ENCODE data around the gene TOX3. TPM values are rescaled to one million over a fixed set of nuclear protein-coding genes. Genes with fewer than 3 reads are reported as not detected.

The TOX3 gene
- total and polyA plus RNA-seq, 2 experiments from 2014 or later: 9.8 to 15.6 TPM

DNA sequence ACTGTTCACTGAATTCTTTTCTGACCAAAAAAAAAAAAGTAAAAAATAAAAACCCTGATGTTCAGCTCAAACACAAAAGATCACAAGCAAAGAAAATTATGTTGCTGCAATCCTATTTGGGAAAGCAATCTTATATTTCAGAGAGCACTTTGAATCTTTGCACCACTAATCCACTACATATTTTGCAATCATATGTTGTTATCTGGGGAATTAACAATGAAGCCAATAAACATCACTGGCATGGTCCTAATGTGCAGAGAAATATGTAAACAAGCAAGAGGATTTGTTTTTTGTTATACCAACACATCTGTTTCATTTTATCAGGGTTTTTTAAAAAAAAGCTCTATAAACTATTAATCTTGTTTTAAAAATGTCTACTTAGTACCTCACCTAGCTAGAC is 84.1 kb downstream of the TOX3 start (continued):
- TF ChIP-seq, protein P1, sequence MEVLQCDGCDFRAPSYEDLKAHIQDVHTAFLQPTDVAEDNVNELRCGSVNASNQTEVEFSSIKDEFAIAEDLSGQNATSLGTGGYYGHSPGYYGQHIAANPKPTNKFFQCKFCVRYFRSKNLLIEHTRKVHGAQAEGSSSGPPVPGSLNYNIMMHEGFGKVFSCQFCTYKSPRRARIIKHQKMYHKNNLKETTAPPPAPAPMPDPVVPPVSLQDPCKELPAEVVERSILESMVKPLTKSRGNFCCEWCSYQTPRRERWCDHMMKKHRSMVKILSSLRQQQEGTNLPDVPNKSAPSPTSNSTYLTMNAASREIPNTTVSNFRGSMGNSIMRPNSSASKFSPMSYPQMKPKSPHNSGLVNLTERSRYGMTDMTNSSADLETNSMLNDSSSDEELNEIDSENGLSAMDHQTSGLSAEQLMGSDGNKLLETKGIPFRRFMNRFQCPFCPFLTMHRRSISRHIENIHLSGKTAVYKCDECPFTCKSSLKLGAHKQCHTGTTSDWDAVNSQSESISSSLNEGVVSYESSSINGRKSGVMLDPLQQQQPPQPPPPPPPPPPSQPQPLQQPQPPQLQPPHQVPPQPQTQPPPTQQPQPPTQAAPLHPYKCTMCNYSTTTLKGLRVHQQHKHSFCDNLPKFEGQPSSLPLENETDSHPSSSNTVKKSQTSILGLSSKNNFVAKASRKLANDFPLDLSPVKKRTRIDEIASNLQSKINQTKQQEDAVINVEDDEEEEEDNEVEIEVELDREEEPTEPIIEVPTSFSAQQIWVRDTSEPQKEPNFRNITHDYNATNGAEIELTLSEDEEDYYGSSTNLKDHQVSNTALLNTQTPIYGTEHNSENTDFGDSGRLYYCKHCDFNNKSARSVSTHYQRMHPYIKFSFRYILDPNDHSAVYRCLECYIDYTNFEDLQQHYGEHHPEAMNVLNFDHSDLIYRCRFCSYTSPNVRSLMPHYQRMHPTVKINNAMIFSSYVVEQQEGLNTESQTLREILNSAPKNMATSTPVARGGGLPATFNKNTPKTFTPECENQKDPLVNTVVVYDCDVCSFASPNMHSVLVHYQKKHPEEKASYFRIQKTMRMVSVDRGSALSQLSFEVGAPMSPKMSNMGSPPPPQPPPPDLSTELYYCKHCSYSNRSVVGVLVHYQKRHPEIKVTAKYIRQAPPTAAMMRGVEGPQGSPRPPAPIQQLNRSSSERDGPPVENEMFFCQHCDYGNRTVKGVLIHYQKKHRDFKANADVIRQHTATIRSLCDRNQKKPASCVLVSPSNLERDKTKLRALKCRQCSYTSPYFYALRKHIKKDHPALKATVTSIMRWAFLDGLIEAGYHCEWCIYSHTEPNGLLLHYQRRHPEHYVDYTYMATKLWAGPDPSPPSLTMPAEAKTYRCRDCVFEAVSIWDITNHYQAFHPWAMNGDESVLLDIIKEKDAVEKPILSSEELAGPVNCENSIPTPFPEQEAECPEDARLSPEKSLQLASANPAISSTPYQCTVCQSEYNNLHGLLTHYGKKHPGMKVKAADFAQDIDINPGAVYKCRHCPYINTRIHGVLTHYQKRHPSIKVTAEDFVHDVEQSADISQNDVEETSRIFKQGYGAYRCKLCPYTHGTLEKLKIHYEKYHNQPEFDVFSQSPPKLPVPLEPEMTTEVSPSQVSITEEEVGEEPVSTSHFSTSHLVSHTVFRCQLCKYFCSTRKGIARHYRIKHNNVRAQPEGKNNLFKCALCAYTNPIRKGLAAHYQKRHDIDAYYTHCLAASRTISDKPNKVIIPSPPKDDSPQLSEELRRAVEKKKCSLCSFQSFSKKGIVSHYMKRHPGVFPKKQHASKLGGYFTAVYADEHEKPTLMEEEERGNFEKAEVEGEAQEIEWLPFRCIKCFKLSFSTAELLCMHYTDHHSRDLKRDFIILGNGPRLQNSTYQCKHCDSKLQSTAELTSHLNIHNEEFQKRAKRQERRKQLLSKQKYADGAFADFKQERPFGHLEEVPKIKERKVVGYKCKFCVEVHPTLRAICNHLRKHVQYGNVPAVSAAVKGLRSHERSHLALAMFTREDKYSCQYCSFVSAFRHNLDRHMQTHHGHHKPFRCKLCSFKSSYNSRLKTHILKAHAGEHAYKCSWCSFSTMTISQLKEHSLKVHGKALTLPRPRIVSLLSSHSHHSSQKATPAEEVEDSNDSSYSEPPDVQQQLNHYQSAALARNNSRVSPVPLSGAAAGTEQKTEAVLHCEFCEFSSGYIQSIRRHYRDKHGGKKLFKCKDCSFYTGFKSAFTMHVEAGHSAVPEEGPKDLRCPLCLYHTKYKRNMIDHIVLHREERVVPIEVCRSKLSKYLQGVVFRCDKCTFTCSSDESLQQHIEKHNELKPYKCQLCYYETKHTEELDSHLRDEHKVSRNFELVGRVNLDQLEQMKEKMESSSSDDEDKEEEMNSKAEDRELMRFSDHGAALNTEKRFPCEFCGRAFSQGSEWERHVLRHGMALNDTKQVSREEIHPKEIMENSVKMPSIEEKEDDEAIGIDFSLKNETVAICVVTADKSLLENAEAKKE (CRISPR knock-in tag; IDR thresholded peaks at IDR 0.05): no peak
- TF ChIP-seq POLR2AphosphoS5 (IDR thresholded peaks at IDR 0.05; ENCODE audit: low read depth) (no peak), CREB1 (CRISPR knock-in tag; IDR thresholded peaks at IDR 0.05; ENCODE audit: low read depth) (no peak)

DNA sequence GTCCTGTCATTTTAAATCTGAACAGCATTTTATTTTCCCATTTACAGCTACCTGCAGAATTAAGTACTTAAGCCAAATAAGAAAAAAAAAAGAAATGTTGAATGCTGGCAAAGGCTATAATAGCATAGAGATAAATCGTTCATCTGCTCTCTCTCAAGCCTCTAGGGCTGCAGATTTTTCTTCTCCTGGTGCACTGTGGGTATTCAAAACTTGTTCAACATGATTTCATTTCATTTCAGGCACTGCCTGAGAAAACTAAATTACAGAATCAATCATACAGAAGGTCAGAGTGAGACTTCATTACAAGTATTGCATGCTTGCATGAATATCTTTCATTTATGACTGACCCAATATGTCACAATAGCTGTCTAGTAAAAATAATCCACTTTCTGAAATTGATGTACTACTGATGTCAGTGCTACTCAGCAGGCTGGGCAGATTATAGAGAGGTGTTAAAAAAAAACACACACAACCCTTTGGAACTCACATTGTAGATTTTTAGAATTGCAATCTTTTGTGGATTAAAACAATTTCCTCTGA is 86.2 kb downstream of the TOX3 start:
- Histone ChIP-seq H2AFZ (no peak overlapping the region), H3K79me2 (replicated peaks; ENCODE audit: insufficient read depth) (0 out of 2 replicates have a peak, but pooled peaks cover 7% of the 10 kb centered on the region), H3K4me1 (ENCODE audit: insufficient read depth) (peaks cover 67% of the 10 kb centered on the region), H3K27ac (ENCODE audit: low read depth) (no peak overlapping the region), H3K9me2 (ENCODE audit: insufficient read depth) (no peaks in the 10 kb centered on the region), H3K27me3 (ENCODE audit: insufficient read depth) (no peaks in the 10 kb centered on the region), H4K20me1 (replicated peaks; ENCODE audit: insufficient read depth) (no peaks in the 10 kb centered on the region), H3K4me2 (peak overlapping the region; percentile 44), H3F3A (replicated peaks; ENCODE audit: low read depth) (no peaks in the 10 kb centered on the region), H3K36me3 (ENCODE audit: insufficient read depth) (no peaks in the 10 kb centered on the region), H3K4me3 (no peak overlapping the region)
- Mint-ChIP-seq H3K9me3 (no peaks in the 10 kb centered on the region), H3K27ac (no peak overlapping the region), H3K4me3 (no peak overlapping the region), H3K27me3 (ENCODE audit: insufficient read depth, low read depth, poor library complexity) (no peaks in the 10 kb centered on the region), H3K36me3 (ENCODE audit: low read depth) (peaks cover 12% of the 10 kb centered on the region), H3K4me1 (peaks cover 66% of the 10 kb centered on the region)
- ATAC-seq: no peak
- no peak for DNase-seq (ENCODE audit: low spot score)
- TF ChIP-seq ZNF114 (CRISPR knock-in tag; IDR thresholded peaks at IDR 0.05): no peak
- TF ChIP-seq, protein P2, sequence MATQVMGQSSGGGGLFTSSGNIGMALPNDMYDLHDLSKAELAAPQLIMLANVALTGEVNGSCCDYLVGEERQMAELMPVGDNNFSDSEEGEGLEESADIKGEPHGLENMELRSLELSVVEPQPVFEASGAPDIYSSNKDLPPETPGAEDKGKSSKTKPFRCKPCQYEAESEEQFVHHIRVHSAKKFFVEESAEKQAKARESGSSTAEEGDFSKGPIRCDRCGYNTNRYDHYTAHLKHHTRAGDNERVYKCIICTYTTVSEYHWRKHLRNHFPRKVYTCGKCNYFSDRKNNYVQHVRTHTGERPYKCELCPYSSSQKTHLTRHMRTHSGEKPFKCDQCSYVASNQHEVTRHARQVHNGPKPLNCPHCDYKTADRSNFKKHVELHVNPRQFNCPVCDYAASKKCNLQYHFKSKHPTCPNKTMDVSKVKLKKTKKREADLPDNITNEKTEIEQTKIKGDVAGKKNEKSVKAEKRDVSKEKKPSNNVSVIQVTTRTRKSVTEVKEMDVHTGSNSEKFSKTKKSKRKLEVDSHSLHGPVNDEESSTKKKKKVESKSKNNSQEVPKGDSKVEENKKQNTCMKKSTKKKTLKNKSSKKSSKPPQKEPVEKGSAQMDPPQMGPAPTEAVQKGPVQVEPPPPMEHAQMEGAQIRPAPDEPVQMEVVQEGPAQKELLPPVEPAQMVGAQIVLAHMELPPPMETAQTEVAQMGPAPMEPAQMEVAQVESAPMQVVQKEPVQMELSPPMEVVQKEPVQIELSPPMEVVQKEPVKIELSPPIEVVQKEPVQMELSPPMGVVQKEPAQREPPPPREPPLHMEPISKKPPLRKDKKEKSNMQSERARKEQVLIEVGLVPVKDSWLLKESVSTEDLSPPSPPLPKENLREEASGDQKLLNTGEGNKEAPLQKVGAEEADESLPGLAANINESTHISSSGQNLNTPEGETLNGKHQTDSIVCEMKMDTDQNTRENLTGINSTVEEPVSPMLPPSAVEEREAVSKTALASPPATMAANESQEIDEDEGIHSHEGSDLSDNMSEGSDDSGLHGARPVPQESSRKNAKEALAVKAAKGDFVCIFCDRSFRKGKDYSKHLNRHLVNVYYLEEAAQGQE (IDR thresholded peaks at IDR 0.05; ENCODE audit: unreplicated experiment): no peak
- TF ChIP-seq, protein P3, sequence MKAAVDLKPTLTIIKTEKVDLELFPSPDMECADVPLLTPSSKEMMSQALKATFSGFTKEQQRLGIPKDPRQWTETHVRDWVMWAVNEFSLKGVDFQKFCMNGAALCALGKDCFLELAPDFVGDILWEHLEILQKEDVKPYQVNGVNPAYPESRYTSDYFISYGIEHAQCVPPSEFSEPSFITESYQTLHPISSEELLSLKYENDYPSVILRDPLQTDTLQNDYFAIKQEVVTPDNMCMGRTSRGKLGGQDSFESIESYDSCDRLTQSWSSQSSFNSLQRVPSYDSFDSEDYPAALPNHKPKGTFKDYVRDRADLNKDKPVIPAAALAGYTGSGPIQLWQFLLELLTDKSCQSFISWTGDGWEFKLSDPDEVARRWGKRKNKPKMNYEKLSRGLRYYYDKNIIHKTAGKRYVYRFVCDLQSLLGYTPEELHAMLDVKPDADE (IDR thresholded peaks at IDR 0.05): no peak
- TF ChIP-seq NANOG (IDR thresholded peaks at IDR 0.05; ENCODE audit: borderline replicate concordance): no peak
- TF ChIP-seq, protein P4, sequence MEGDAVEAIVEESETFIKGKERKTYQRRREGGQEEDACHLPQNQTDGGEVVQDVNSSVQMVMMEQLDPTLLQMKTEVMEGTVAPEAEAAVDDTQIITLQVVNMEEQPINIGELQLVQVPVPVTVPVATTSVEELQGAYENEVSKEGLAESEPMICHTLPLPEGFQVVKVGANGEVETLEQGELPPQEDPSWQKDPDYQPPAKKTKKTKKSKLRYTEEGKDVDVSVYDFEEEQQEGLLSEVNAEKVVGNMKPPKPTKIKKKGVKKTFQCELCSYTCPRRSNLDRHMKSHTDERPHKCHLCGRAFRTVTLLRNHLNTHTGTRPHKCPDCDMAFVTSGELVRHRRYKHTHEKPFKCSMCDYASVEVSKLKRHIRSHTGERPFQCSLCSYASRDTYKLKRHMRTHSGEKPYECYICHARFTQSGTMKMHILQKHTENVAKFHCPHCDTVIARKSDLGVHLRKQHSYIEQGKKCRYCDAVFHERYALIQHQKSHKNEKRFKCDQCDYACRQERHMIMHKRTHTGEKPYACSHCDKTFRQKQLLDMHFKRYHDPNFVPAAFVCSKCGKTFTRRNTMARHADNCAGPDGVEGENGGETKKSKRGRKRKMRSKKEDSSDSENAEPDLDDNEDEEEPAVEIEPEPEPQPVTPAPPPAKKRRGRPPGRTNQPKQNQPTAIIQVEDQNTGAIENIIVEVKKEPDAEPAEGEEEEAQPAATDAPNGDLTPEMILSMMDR (conservative IDR thresholded peaks at IDR 0.05; ENCODE audit: low read depth in 2 of 2): no peak
- TF ChIP-seq POLR2AphosphoS5 (IDR thresholded peaks at IDR 0.05; ENCODE audit: low read depth): no peak
- no peak for TF ChIP-seq EZH2 (IDR thresholded peaks at IDR 0.05; ENCODE audit: low read depth, unreplicated experiment)
- no peak for TF ChIP-seq ZNF331 (CRISPR knock-in tag; IDR thresholded peaks at IDR 0.05; ENCODE audit: low read depth)
- no peak for TF ChIP-seq CREB1 (CRISPR knock-in tag; IDR thresholded peaks at IDR 0.05; ENCODE audit: low read depth)
- no peak for TF ChIP-seq STAT1 (IDR thresholded peaks at IDR 0.05; ENCODE audit: unreplicated experiment)
